HCT116 (cell line): ENCODE data around the gene NAALADL2. TPM values are rescaled to one million over a fixed set of nuclear protein-coding genes. Genes with fewer than 3 reads are reported as not detected.

ENCODE experiments used
- ATAC-seq: fragments of 200-7000 bp; cut with Tn5 transposase; 2 replicates; pipeline ENCODE4 v1.9.1; 2020; ENCODE audit warnings: mild to moderate bottlenecking, moderate library complexity
- BruUV-seq: library from RNA; stranded (reverse); fragments of 400-500 nt; replicated peaks from 2 replicates; lab custom pipeline; 2021; lab: Mats Ljungman, UMichigan
- CTCF ChIA-PET: fragments of 300-600 bp; sonication (Branson Sonifier 250); formaldehyde crosslinking; loops from one replicate; lab custom pipeline; 2021; ENCODE audit warnings: antibody characterized with exemption; lab: Charles Lee
- POLR2A ChIA-PET: fragments of 300-600, 350-600 bp; sonication (Branson Sonifier 250); formaldehyde crosslinking; loops from one replicate; lab custom pipeline; 2021; ENCODE audit warnings: antibody characterized with exemption; lab: Charles Lee
- RAD21 ChIA-PET, 2 experiments: fragments of 300-600 bp; sonication (Branson Sonifier 250); formaldehyde crosslinking; loops; one replicate each; lab custom pipeline; 2023; ENCODE audit warnings: low total read pairs in 2 of 2; ENCODE audit not compliant: uncharacterized antibody in 2 of 2, unreplicated experiment in 2 of 2, low non-redundant PET in 1 of 2; lab: Charles Lee
- DNase-seq: peaks from one replicate; pipeline ENCODE4 v3.0.0-alpha.2; 2010; ENCODE audit warnings: low read depth, low spot score
- H2AFZ ChIP-seq: fragments of 200-600 bp; shearing (Covaris generic), sonication (generic); 2 replicates; pipeline ENCODE4 v1.6.1; 2017; ENCODE audit warnings: low read depth, mixed run types, mixed read lengths, antibody characterized with exemption, low read length; ENCODE audit not compliant: poor library complexity, severe bottlenecking
- H3K27ac ChIP-seq: 2 replicates; pipeline ENCODE4 v1.5.1; 2012; ENCODE audit warnings: low read depth, low read length
- H3K27me3 ChIP-seq: fragments of 200-600 bp; sonication (generic); 2 replicates; pipeline ENCODE4 v1.6.1; 2016; ENCODE audit warnings: mixed run types, low read length, mixed read lengths; ENCODE audit not compliant: insufficient read depth
- H3K36me3 ChIP-seq, 2 experiments: fragments of 200-500 bp in 1 of 2; fragments of 200-600 bp in 1 of 2; sonication (Bioruptor generic) in 1 of 2; sonication (generic) in 1 of 2; 2 replicates each; pipeline versions ENCODE4 v1.5.1 to v1.6.1; 2014 to 2016; ENCODE audit warnings: low read length in 2 of 2, inconsistent platforms in 1 of 2, mixed read lengths in 1 of 2, mixed run types in 1 of 2; ENCODE audit not compliant: insufficient read depth in 2 of 2, control insufficient read depth in 1 of 2
- H3K4me1 ChIP-seq, 2 experiments: fragments of 200-600 bp in 1 of 2; sonication (generic) in 1 of 2; 2 replicates each; pipeline versions ENCODE4 v1.5.1 to v1.6.1; 2012 to 2017; ENCODE audit warnings: low read length in 2 of 2, inconsistent platforms in 1 of 2, mild to moderate bottlenecking in 1 of 2, mixed read lengths in 1 of 2, mixed run types in 1 of 2, moderate library complexity in 1 of 2; ENCODE audit not compliant: insufficient read depth in 2 of 2, control insufficient read depth in 1 of 2
- H3K4me2 ChIP-seq: fragments of 200-600 bp; sonication (generic); 2 replicates; pipeline ENCODE4 v1.6.1; 2017; ENCODE audit warnings: mixed run types, low read length, mixed read lengths
- H3K4me3 ChIP-seq, 2 experiments: fragments of 200-600 bp in 1 of 2; sonication (generic) in 1 of 2; replicated peaks in 1 of 2; 2 replicates each; pipeline ENCODE4 v1.5.1; 2011 to 2016; ENCODE audit warnings: low read length in 2 of 2, control low read depth in 1 of 2, low read depth in 1 of 2, mild to moderate bottlenecking in 1 of 2, mixed read lengths in 1 of 2, mixed run types in 1 of 2
- H3K79me2 ChIP-seq: fragments of 200-600 bp; sonication (generic); 2 replicates; pipeline ENCODE4 v1.6.1; 2017; ENCODE audit warnings: mild to moderate bottlenecking, mixed run types, low read length, moderate library complexity, mixed read lengths; ENCODE audit not compliant: insufficient read depth
- H3K9ac ChIP-seq: fragments of 200-600 bp; sonication (generic); 2 replicates; pipeline ENCODE4 v1.6.1; 2016; ENCODE audit warnings: low read length, mixed read lengths
- H3K9me2 ChIP-seq: fragments of 200-600 bp; sonication (generic), shearing (Covaris generic); 2 replicates; pipeline ENCODE4 v1.6.1; 2017; ENCODE audit warnings: mixed run types, mild to moderate bottlenecking, moderate library complexity; ENCODE audit not compliant: insufficient read depth
- H3K9me3 ChIP-seq, 2 experiments: fragments of 200-500 bp in 1 of 2; fragments of 200-600 bp in 1 of 2; sonication (Bioruptor generic) in 1 of 2; sonication (generic) in 1 of 2; 2 replicates each; pipeline ENCODE4 v1.6.1; 2014 to 2017; ENCODE audit warnings: low read length in 2 of 2, mixed read lengths in 2 of 2, inconsistent platforms in 1 of 2, low read depth in 1 of 2, mild to moderate bottlenecking in 1 of 2, mixed run types in 1 of 2, moderate library complexity in 1 of 2; ENCODE audit not compliant: control insufficient read depth in 1 of 2, insufficient read depth in 1 of 2
- H4K20me1 ChIP-seq: fragments of 200-600 bp; sonication (generic), shearing (Covaris generic); 2 replicates; pipeline ENCODE4 v1.6.1; 2017; ENCODE audit warnings: mixed run types, mild to moderate bottlenecking, moderate library complexity; ENCODE audit not compliant: insufficient read depth
- CTCF ChIP-seq, 3 experiments: fragments of 200-600 bp in 1 of 3; sonication (generic) in 1 of 3; IDR thresholded peaks in 2 of 3; conservative IDR thresholded peaks in 1 of 3; 2 replicates each; pipeline ENCODE4 v1.5.1; 2012 to 2017; ENCODE audit warnings: low read depth in 2 of 3, low read length in 2 of 3, antibody characterized with exemption in 1 of 3, borderline replicate concordance in 1 of 3, control low read depth in 1 of 3, mild to moderate bottlenecking in 1 of 3, mixed read lengths in 1 of 3, mixed run types in 1 of 3, moderate library complexity in 1 of 3; ENCODE audit not compliant: insufficient read depth in 1 of 3
- EGR1 ChIP-seq: IDR thresholded peaks from 2 replicates; pipeline ENCODE4 v1.6.1; 2012; ENCODE audit warnings: low read depth
- EZH2 ChIP-seq: fragments of 200-600 bp; sonication (generic); IDR thresholded peaks from 2 replicates; pipeline ENCODE4 v1.6.1; 2017; ENCODE audit warnings: antibody characterized with exemption, mixed run types
- POLR2AphosphoS5 ChIP-seq: IDR thresholded peaks from 2 replicates; pipeline ENCODE4 v1.6.1; 2011; ENCODE audit warnings: mild to moderate bottlenecking, low read depth, low read length, moderate library complexity
- RAD21 ChIP-seq: IDR thresholded peaks from 2 replicates; pipeline ENCODE4 v1.6.1; 2012; ENCODE audit warnings: low read depth, mild to moderate bottlenecking
- SIN3A ChIP-seq: IDR thresholded peaks from 2 replicates; pipeline ENCODE4 v1.6.1; 2012; ENCODE audit warnings: low read depth
- SP1 ChIP-seq: IDR thresholded peaks from 2 replicates; pipeline ENCODE4 v1.6.1; 2012; ENCODE audit warnings: low read depth
- TCF7L2 ChIP-seq: IDR thresholded peaks from 2 replicates; pipeline ENCODE4 v1.7.0; 2011; ENCODE audit warnings: borderline replicate concordance, inconsistent platforms; ENCODE audit not compliant: insufficient read depth, insufficient read length; ENCODE audit errors: extremely low read depth
- YY1 ChIP-seq: IDR thresholded peaks from 2 replicates; pipeline ENCODE4 v1.6.1; 2011; ENCODE audit warnings: low read length, low read depth, moderate library complexity, mild to moderate bottlenecking; ENCODE audit not compliant: insufficient replicate concordance; ENCODE audit errors: extremely low read depth
- ZFX ChIP-seq: fragments of 450-650 bp; IDR thresholded peaks from 2 replicates; pipeline ENCODE4 v1.6.1; 2017
- intact Hi-C: fragments of 100-400 bp; cut with micrococcal nuclease; formaldehyde crosslinking; loops from 2 replicates; pipeline ENCODE4 v1.10.0; 2022
- total RNA-seq: library from RNA; stranded (reverse); gene quantifications from one replicate; pipeline ENCODE4 v1.2.1, GENCODE V29; 2021; ENCODE audit not compliant: unreplicated experiment

Gene NAALADL2
- total RNA-seq, 1 experiment from 2014 or later, result 2.9 TPM

- TF ChIP-seq RAD21 (no peak), EZH2 (no peak), EGR1 (no peak), ZFX (no peak), YY1 (no peak), TCF7L2 (no peak), POLR2AphosphoS5 (no peak), SIN3A (no peak), CTCF (IDR thresholded peaks at IDR 0.05 in 2 of 3, conservative IDR thresholded peaks at IDR 0.05 in 1 of 3; ENCODE audit: borderline replicate concordance in 1 of 3, insufficient read depth in 1 of 3, low read depth in 2 of 3, low read length in 2 of 3) (no peak), SP1 (no peak)
- Histone ChIP-seq H3K4me1 (peaks cover 12 to 15% of the 10 kb centered on the region in 2 experiments), H3K36me3 (no peaks in the 10 kb centered on the region), H3K4me2 (no peak overlapping the region), H3K4me3 (no peak overlapping the region), H4K20me1 (no peaks in the 10 kb centered on the region), H2AFZ (no peak overlapping the region), H3K27me3 (no peaks in the 10 kb centered on the region), H3K9me3 (no peaks in the 10 kb centered on the region), H3K9ac (no peak overlapping the region), H3K79me2 (no peaks in the 10 kb centered on the region), H3K27ac (no peak overlapping the region), H3K9me2 (peaks cover 3% of the 10 kb centered on the region; the same call in 1 of the 2 replicates)
- ChIA-PET CTCF (no interaction called here), POLR2A (interaction anchor here (1.3 kb wide), 1 partner anchor 19 kb away, joined by 3 read pairs; no protein-coding TSS in a partner anchor), RAD21 (no interaction called here)
- DNase-seq (no peak), ATAC-seq (no peak)
- intact Hi-C loops, result no loop called here
- no TSS peak for BruUV-seq
Measured at GRCh38 chr3:175155172-175155571, 296.0 kb downstream of the NAALADL2 start.
